ENCODE results near the gene HEMGN.

The HEMGN gene

DNA sequence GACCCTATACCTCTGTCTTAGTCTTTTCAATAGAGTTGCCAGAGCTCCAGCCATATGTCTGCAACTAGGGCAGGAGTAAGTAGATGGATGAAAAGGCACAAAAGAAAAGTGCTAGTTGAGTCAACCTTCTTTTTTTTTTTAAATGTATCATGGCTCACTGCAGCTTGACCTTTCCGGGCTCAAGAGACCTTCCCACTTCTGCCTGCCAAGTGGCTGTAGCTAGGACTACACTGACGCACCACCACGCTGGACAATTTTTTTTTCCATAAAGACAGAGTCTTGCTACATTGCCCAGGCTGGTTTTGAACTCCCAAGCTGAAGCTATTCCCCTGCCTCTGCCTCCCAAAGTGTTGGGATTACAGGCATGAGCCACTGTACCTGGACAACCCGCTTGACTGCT lies 57.6 kb downstream of the HEMGN start:
- DNase-seq (ENCODE audit: extremely low spot score), result no peak
- POLR2A ChIA-PET, result no interaction called here
- CTCF ChIA-PET, result interaction anchor here (2.4 kb wide), 1 partner anchor 10 kb away, joined by 9 read pairs; no protein-coding TSS in a partner anchor
- TF ChIP-seq ARNT (IDR thresholded peaks at IDR 0.05) (no peak), NFRKB (IDR thresholded peaks at IDR 0.05) (no peak), SP1 (IDR thresholded peaks at IDR 0.05) (no peak), FOXK2 (IDR thresholded peaks at IDR 0.05) (no peak), L3MBTL2 (conservative IDR thresholded peaks at IDR 0.05) (no peak), TARDBP (IDR thresholded peaks at IDR 0.05) (no peak), ZNF384 (IDR thresholded peaks at IDR 0.05) (no peak), LEF1 (IDR thresholded peaks at IDR 0.05; ENCODE audit: borderline replicate concordance) (no peak), BHLHE40 (IDR thresholded peaks at IDR 0.05; ENCODE audit: borderline replicate concordance) (no peak)
- TF ChIP-seq, protein P1, sequence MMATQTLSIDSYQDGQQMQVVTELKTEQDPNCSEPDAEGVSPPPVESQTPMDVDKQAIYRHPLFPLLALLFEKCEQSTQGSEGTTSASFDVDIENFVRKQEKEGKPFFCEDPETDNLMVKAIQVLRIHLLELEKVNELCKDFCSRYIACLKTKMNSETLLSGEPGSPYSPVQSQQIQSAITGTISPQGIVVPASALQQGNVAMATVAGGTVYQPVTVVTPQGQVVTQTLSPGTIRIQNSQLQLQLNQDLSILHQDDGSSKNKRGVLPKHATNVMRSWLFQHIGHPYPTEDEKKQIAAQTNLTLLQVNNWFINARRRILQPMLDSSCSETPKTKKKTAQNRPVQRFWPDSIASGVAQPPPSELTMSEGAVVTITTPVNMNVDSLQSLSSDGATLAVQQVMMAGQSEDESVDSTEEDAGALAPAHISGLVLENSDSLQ (IDR thresholded peaks at IDR 0.05), result no peak

Data from HEK293T (cell line).